GM12878 (cell line): Measurements from ENCODE around the gene ADAR. TPM values are rescaled to one million over a fixed set of nuclear protein-coding genes. Genes with fewer than 3 reads are reported as not detected.

Experiments used
- ATAC-seq: fragments of 200-7000 bp; cut with Tn5 transposase; 3 replicates; pipeline ENCODE4 v1.9.1; 2020; ENCODE audit warnings: mild to moderate bottlenecking, moderate library complexity
- BruUV-seq: library from RNA; stranded (reverse); fragments of 400-500 nt; replicated peaks from 2 replicates; lab custom pipeline; 2021; lab: Mats Ljungman, UMichigan
- CTCF ChIA-PET: fragments of 300-600 bp; sonication (Branson Sonifier 250); formaldehyde crosslinking; extraction: SDS; loops from one replicate; lab custom pipeline; 2021; ENCODE audit warnings: inconsistent platforms; lab: Yijun Ruan, JAX
- POLR2A ChIA-PET: fragments of 350-600 bp; formaldehyde crosslinking; extraction: SDS; loops from one replicate; lab custom pipeline; 2021; ENCODE audit warnings: inconsistent platforms; lab: Charles Lee
- RAD21 ChIA-PET: fragments of 300-600 bp; sonication (Branson Sonifier 250); formaldehyde crosslinking; loops from one replicate; lab custom pipeline; 2023; ENCODE audit warnings: antibody characterized with exemption; ENCODE audit not compliant: unreplicated experiment; lab: Charles Lee
- SMC1A ChIA-PET: fragments of 300-600 bp; sonication (Branson Sonifier 250); formaldehyde crosslinking; loops from one replicate; lab custom pipeline; 2023; ENCODE audit not compliant: unreplicated experiment, uncharacterized antibody; lab: Charles Lee
- DNase-seq: peaks from one replicate; pipeline ENCODE4 v3.0.0-alpha.2; 2011; ENCODE audit warnings: low read depth, low spot score
- FAIRE-seq: peaks from 3 replicates; lab custom pipeline; 2011; peaks lifted over from hg19 to GRCh38; lab: Jason Lieb, UNC
- H2AFZ ChIP-seq: 2 replicates; pipeline ENCODE4 v1.6.0; 2011; ENCODE audit warnings: low read depth, low read length, control low read depth; ENCODE audit not compliant: control insufficient read depth
- H3K27ac ChIP-seq: 2 replicates; pipeline ENCODE4 v1.5.1; 2011; ENCODE audit warnings: control low read depth; ENCODE audit not compliant: control insufficient read depth, insufficient read depth
- H3K27me3 ChIP-seq, 2 experiments: replicated peaks in 1 of 2; 2 replicates each; pipeline versions ENCODE4 v1.6.0 to v1.6.1; 2011; ENCODE audit warnings: low read length in 1 of 2; ENCODE audit not compliant: control insufficient read depth in 2 of 2, insufficient read depth in 2 of 2
- H3K36me3 ChIP-seq, 2 experiments: 2 replicates each; pipeline ENCODE4 v1.5.1; 2011; ENCODE audit warnings: low read length in 1 of 2; ENCODE audit not compliant: control insufficient read depth in 2 of 2, insufficient read depth in 2 of 2
- H3K4me1 ChIP-seq: 2 replicates; pipeline ENCODE4 v1.6.1; 2011; ENCODE audit warnings: mild to moderate bottlenecking, low read length, moderate library complexity, mixed read lengths; ENCODE audit not compliant: control insufficient read depth, insufficient read depth
- H3K4me2 ChIP-seq: 2 replicates; pipeline ENCODE4 v1.6.0; 2011; ENCODE audit warnings: control low read depth; ENCODE audit not compliant: control insufficient read depth, insufficient read depth
- H3K4me3 ChIP-seq: fragments of 200-600 bp; sonication (generic); 2 replicates; pipeline ENCODE4 v1.5.1; 2016
- H3K79me2 ChIP-seq: 2 replicates; pipeline ENCODE4 v1.6.0; 2011; ENCODE audit warnings: low read length; ENCODE audit not compliant: control insufficient read depth, insufficient read depth
- H3K9ac ChIP-seq: 2 replicates; pipeline ENCODE4 v1.8.0; 2011; ENCODE audit warnings: low read length, control low read depth, mixed read lengths; ENCODE audit not compliant: control insufficient read depth, insufficient read depth
- H3K9me3 ChIP-seq: replicated peaks from 3 replicates; pipeline ENCODE4 v1.5.1; 2011; ENCODE audit warnings: mild to moderate bottlenecking, low read length; ENCODE audit not compliant: control insufficient read depth, insufficient read depth
- H4K20me1 ChIP-seq: 2 replicates; pipeline ENCODE4 v1.6.0; 2011; ENCODE audit not compliant: control insufficient read depth, insufficient read depth
- BHLHE40 ChIP-seq, 2 experiments: fragments of 450-650 bp in 1 of 2; IDR thresholded peaks; 2 replicates each; pipeline ENCODE4 v1.6.1; 2011 to 2017; ENCODE audit warnings: low read depth in 2 of 2, borderline replicate concordance in 1 of 2, improper control_type of control experiment in 1 of 2, low read length in 1 of 2, mild to moderate bottlenecking in 1 of 2
- EED ChIP-seq: sonication (generic); IDR thresholded peaks from 2 replicates; pipeline ENCODE4 v1.6.1; 2016; ENCODE audit warnings: antibody characterized with exemption, low read depth
- EGR1 ChIP-seq, 2 experiments: IDR thresholded peaks; 1 replicate in 1 of 2; 2 replicates in 1 of 2; pipeline ENCODE4 v1.6.1; 2011 to 2012; ENCODE audit warnings: low read depth in 2 of 2, low read length in 2 of 2, borderline replicate concordance in 1 of 2, mild to moderate bottlenecking in 1 of 2, moderate library complexity in 1 of 2
- ESRRA ChIP-seq: IDR thresholded peaks from 2 replicates; pipeline ENCODE4 v1.6.1; 2012; ENCODE audit warnings: mild to moderate bottlenecking, low read length, improper control_type of control experiment
- FOS ChIP-seq: IDR thresholded peaks from 3 replicates; pipeline ENCODE4 v1.6.1; 2011; ENCODE audit warnings: borderline replicate concordance; ENCODE audit not compliant: insufficient read length; ENCODE audit errors: extremely low read depth
- GABPA ChIP-seq: IDR thresholded peaks from 2 replicates; pipeline ENCODE4 v1.6.1; 2014; ENCODE audit warnings: antibody characterized with exemption, low read depth, mild to moderate bottlenecking, inconsistent platforms
- HCFC1 ChIP-seq: fragments of 150-350 bp; IDR thresholded peaks from 2 replicates; pipeline ENCODE4 v1.6.1; 2014; ENCODE audit warnings: low read length
- HDGF ChIP-seq: fragments of 450-650 bp; IDR thresholded peaks from 2 replicates; pipeline ENCODE4 v1.6.1; 2016; ENCODE audit warnings: antibody characterized with exemption
- IKZF2 ChIP-seq, 2 experiments: fragments of 450-650 bp; IDR thresholded peaks; 2 replicates each; pipeline ENCODE4 v1.6.1; 2017; ENCODE audit warnings: mild to moderate bottlenecking in 2 of 2, moderate library complexity in 2 of 2
- IRF3 ChIP-seq: fragments of 450-650 bp; IDR thresholded peaks from 2 replicates; pipeline ENCODE4 v1.6.1; 2014; ENCODE audit warnings: mild to moderate bottlenecking
- KAT2A ChIP-seq: conservative IDR thresholded peaks from 2 replicates; pipeline ENCODE4 v1.6.1; 2011; ENCODE audit warnings: low read depth, low read length; ENCODE audit not compliant: control insufficient read depth
- NFXL1 ChIP-seq: fragments of 450-650 bp; IDR thresholded peaks from 2 replicates; pipeline ENCODE4 v1.6.1; 2017; ENCODE audit warnings: antibody characterized with exemption, mild to moderate bottlenecking, borderline replicate concordance
- RBBP5 ChIP-seq: fragments of 200-600 bp; sonication (generic); conservative IDR thresholded peaks from 2 replicates; pipeline ENCODE4 v1.6.1; 2016
- SMC3 ChIP-seq: IDR thresholded peaks from 2 replicates; pipeline ENCODE4 v1.6.1; 2011; ENCODE audit warnings: low read length, improper control_type of control experiment, borderline replicate concordance
- ZBED1 ChIP-seq: IDR thresholded peaks from 2 replicates; pipeline ENCODE4 v1.6.1; 2016; ENCODE audit warnings: borderline replicate concordance
- ZBTB11 ChIP-seq: fragments of 450-650 bp; formaldehyde crosslinking; IDR thresholded peaks from 2 replicates; pipeline ENCODE4 v1.5.0; 2022; ENCODE audit warnings: mild to moderate bottlenecking, missing genetic modification characterization
- WGBS: methylation state at CpG from one replicate; pipeline ENCODE4 v1.1.6; 2016; ENCODE audit warnings: low lambda C conversion rate; ENCODE audit not compliant: insufficient replicate concordance, insufficient coverage; ENCODE audit errors: missing lambda C conversion rate; 5-methylcytosine and 5-hydroxymethylcytosine counted together
- in situ Hi-C: fragments of 300-500 bp; cut with MboI; formaldehyde crosslinking; loops from 9 replicates; pipeline ENCODE4 v1.14.3; 2018; ENCODE audit warnings: mixed read lengths
- intact Hi-C: fragments of 100-400 bp; cut with micrococcal nuclease; formaldehyde crosslinking; loops from one replicate; pipeline ENCODE4 v1.14.2; 2022; ENCODE audit not compliant: unreplicated experiment
- polyA plus RNA-seq, 11 experiments: library from polyadenylated mRNA; depleted of rRNA in 4 of 11; unstranded in 6 of 11; stranded (reverse) in 5 of 11; fragments of >200 nt; fragmentation: Nextera tagmentation in 4 of 11; fragmentation: Illumina TruSeq in 1 of 11; extraction: Ambion mirVana in 4 of 11; extraction: Trizol in 1 of 11; gene quantifications; 1 replicate in 1 of 11; 2 replicates in 10 of 11; pipeline versions ENCODE4 v1.2.1 to v1.2.3, GENCODE V29; 2011 to 2016; ENCODE audit warnings: inconsistent platforms in 2 of 11, missing spikeins in 2 of 11, low read depth in 1 of 11
- total RNA-seq, 4 experiments: library from RNA; depleted of rRNA in 3 of 4; stranded (reverse); fragments of >200 nt in 3 of 4; fragmentation: Illumina TruSeq in 1 of 4; extraction: Trizol in 1 of 4; gene quantifications; 2 replicates each; pipeline versions ENCODE4 v1.2.1 to v1.2.3, GENCODE V29; 2013 to 2021
- TF ChIP-seq, protein P1 (sequence below): IDR thresholded peaks from 2 replicates; pipeline ENCODE4 v1.6.1; 2012; ENCODE audit warnings: low read depth, low read length, improper control_type of control experiment

The ADAR gene
- total and polyA plus RNA-seq, 10 of the 15 experiments (the other 5 are each of a cell fraction or from before 2014, with no cell fraction given) = 55.5 to 413 (median 176) TPM

- Histone ChIP-seq H3K4me3 (peak overlapping the region; percentile 71), H4K20me1 (no peaks in the 10 kb centered on the region), H3K4me2 (peak overlapping the region; percentile 55), H3K4me1 (peaks cover 4% of the 10 kb centered on the region), H3K9ac (peak overlapping the region; percentile 63), H2AFZ (peak overlapping the region; percentile 97), H3K27me3 (no peaks in the 10 kb centered on the region), H3K27ac (peak overlapping the region; percentile 56), H3K79me2 (peaks cover 31% of the 10 kb centered on the region), H3K9me3 (no peaks in the 10 kb centered on the region), H3K36me3 (peaks cover 3 to 13% of the 10 kb centered on the region in 2 experiments)
- intact Hi-C loops (loop anchor here (1.0 to 5.0 kb wide), 6 partner anchors 50 to 526 kb away; partner anchors contain the start of gene ADAR), in situ Hi-C loops (no loop called here)
- WGBS = under 1% methylated on average over 36 of the region's 57 CpGs
- TSS peak; percentile 98 for BruUV-seq
- peak; percentile 97 for ATAC-seq
- ChIA-PET POLR2A (interaction anchor here (0.6 to 1.5 kb wide), 12 partner anchors 36 to 1129 kb away, joined by 3 to 10 read pairs (median 4); no protein-coding TSS in a partner anchor), SMC1A (interaction anchor here (0.6 to 2.5 kb wide), 41 partner anchors 8 to 503 kb away, joined by 3 to 45 read pairs (median 4); partner anchors contain the start of genes KCNN3 and SHC1), RAD21 (interaction anchor here (0.6 to 2.4 kb wide), 37 partner anchors 9 to 526 kb away, joined by 3 to 44 read pairs (median 6); partner anchors contain the start of genes CHRNB2, KCNN3 and PMVK), CTCF (interaction anchor here (0.8 to 2.5 kb wide), 57 partner anchors 9 to 527 kb away, joined by 3 to 64 read pairs (median 5); partner anchors contain the start of genes ADAM15, CHRNB2, EFNA4 and PBXIP1)
- DNase-seq = peak; percentile 97
- FAIRE-seq = peak; percentile 62
- TF ChIP-seq NFXL1 = no peak
- TF ChIP-seq HDGF = peak; percentile 98
- TF ChIP-seq HCFC1 = peak; percentile 86
- TF ChIP-seq IKZF2 (IDR thresholded peaks at IDR 0.05) = peak; percentile 68 to 75
- peak; percentile 72 for TF ChIP-seq GABPA
- peak; percentile 87 for TF ChIP-seq FOS
- TF ChIP-seq ESRRA = no peak
- no peak for TF ChIP-seq SMC3
- TF ChIP-seq EED = peak; percentile 38; the same call in 1 of the 2 replicates
- TF ChIP-seq KAT2A = no peak
- 0 out of 2 replicates have a peak, but pooled peaks have one; percentile 11 for TF ChIP-seq ZBED1
- TF ChIP-seq IRF3 = peak; percentile 74
- no peak for TF ChIP-seq RBBP5
- TF ChIP-seq EGR1 (IDR thresholded peaks at IDR 0.05; ENCODE audit: borderline replicate concordance in 1 of 2, low read depth in 2 of 2, low read length in 2 of 2) = peak; percentile 70 to 97; a peak in 2 of 3 replicates
- peak; percentile 98 to 100 for TF ChIP-seq BHLHE40 (IDR thresholded peaks at IDR 0.05; ENCODE audit: borderline replicate concordance in 1 of 2, low read depth in 2 of 2, low read length in 1 of 2)
- TF ChIP-seq, protein P1, sequence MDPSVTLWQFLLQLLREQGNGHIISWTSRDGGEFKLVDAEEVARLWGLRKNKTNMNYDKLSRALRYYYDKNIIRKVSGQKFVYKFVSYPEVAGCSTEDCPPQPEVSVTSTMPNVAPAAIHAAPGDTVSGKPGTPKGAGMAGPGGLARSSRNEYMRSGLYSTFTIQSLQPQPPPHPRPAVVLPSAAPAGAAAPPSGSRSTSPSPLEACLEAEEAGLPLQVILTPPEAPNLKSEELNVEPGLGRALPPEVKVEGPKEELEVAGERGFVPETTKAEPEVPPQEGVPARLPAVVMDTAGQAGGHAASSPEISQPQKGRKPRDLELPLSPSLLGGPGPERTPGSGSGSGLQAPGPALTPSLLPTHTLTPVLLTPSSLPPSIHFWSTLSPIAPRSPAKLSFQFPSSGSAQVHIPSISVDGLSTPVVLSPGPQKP = peak; percentile 64
- 0 out of 2 replicates have a peak, but pooled peaks have one; percentile 9 for TF ChIP-seq ZBTB11 (CRISPR knock-in tag)
Observed at GRCh38 chr1:154558720-154559465, 49.1 kb downstream of the ADAR start.
